Tibial nerve (tissue), 3 donors: ENCODE data around the gene CCDC78.

Experiments
- CTCF ChIP-seq, 5 experiments: fragments of 200-600 bp in 3 of 5; fragments of 450-650 bp in 2 of 5; sonication (generic) in 3 of 5; IDR thresholded peaks; one replicate each; pipeline ENCODE4 v1.5.1; 2016 to 2019; ENCODE audit warnings: antibody characterized with exemption in 5 of 5, mild to moderate bottlenecking in 3 of 5, moderate library complexity in 2 of 5
- POLR2A ChIP-seq, 2 donors: fragments of 450-650 bp; IDR thresholded peaks; one replicate each; pipeline ENCODE4 v1.6.1; 2017; ENCODE audit warnings: antibody characterized with exemption in 2 of 2, mild to moderate bottlenecking in 2 of 2, moderate library complexity in 2 of 2

DNA sequence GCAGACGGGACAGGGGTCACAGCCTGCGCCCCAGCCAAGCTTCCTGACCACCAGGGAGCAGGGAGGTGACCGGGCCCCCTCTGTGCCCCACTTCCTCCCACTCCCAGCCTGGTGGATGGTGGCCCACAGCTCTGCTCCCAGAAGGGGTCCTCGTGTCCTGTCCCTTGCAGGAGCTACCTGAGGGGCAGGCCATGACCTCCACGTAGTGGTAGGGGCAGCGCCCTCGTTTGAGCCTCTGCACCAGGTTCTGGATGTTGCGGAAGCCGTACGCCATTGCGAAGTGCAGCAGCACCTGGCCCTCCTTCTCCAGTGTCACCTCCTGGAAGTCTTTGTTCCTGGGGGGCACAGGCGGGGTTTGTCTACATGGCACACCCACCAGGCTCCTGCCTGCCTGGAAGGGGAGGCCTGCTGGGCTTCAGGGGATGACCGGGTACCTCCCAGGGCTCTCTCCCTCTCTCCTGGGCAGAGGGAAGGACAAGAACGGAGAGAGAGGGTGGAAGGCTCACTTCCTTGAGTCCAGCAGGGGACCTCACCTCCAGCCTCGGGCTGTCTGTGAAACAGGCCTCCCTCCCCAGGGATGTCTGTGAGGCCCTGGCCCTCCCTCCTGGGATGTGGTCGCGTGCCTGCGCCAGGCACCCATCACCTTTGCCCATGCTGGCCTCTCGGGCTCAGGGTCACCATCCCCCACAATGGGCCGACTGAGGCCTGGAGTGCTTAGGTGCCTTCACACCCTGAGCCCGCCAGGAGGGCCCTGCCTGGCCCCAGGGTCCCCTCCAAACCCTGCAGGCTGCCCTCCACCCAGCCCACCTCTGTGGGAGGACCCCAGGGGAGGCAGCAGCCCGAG, 4.6 kb upstream of the CCDC78 start:
- TF ChIP-seq CTCF (IDR thresholded peaks at IDR 0.05) = no peak
- TF ChIP-seq POLR2A (IDR thresholded peaks at IDR 0.05) = no peak
